Loucy (cell line): ENCODE measurements around the gene ETNK1.

Experiments
- H2AFZ ChIP-seq: fragments of 200-600 bp; sonication (generic); 2 replicates; pipeline ENCODE4 v1.6.0; 2016; ENCODE audit warnings: antibody characterized with exemption, mild to moderate bottlenecking, low read length, moderate library complexity
- H3F3A ChIP-seq: fragments of 200-600 bp; 2 replicates; pipeline ENCODE4 v1.6.0; 2016; ENCODE audit warnings: antibody characterized with exemption, low read depth, mild to moderate bottlenecking
- H3K27me3 ChIP-seq: fragments of 200-600 bp; sonication (generic); 2 replicates; pipeline ENCODE4 v1.6.1; 2014; ENCODE audit warnings: low read length, mild to moderate bottlenecking; ENCODE audit not compliant: insufficient read depth, poor library complexity, severe bottlenecking
- H3K36me3 ChIP-seq: fragments of 200-600 bp; sonication (generic); 2 replicates; pipeline ENCODE4 v1.6.1; 2016; ENCODE audit warnings: low read length; ENCODE audit not compliant: insufficient read depth
- H3K4me1 ChIP-seq: fragments of 200-600 bp; sonication (generic); 2 replicates; pipeline ENCODE4 v1.5.1; 2014; ENCODE audit warnings: low read length, mild to moderate bottlenecking; ENCODE audit not compliant: insufficient read depth, poor library complexity, severe bottlenecking
- H3K4me2 ChIP-seq: fragments of 200-600 bp; sonication (generic); 2 replicates; pipeline ENCODE4 v1.6.0; 2014; ENCODE audit warnings: antibody characterized with exemption, low read length, low read depth, mild to moderate bottlenecking; ENCODE audit not compliant: poor library complexity, severe bottlenecking
- H3K4me3 ChIP-seq: fragments of 200-600 bp; sonication (generic); 2 replicates; pipeline ENCODE4 v1.5.1; 2014; ENCODE audit warnings: low read length, mild to moderate bottlenecking, mixed read lengths; ENCODE audit not compliant: poor library complexity, severe bottlenecking
- H3K79me2 ChIP-seq: fragments of 200-600 bp; sonication (generic); 2 replicates; pipeline ENCODE4 v1.6.1; 2014; ENCODE audit warnings: low read length; ENCODE audit not compliant: insufficient read depth
- H3K9ac ChIP-seq: fragments of 200-600 bp; sonication (generic); 2 replicates; pipeline ENCODE4 v1.6.0; 2014; ENCODE audit warnings: mild to moderate bottlenecking, low read depth, low read length, moderate library complexity; ENCODE audit not compliant: poor library complexity, severe bottlenecking
- H3K9me2 ChIP-seq: fragments of 200-600 bp; sonication (generic); replicated peaks from 2 replicates; pipeline ENCODE4 v1.6.1; 2016; ENCODE audit warnings: low read depth, low read length, mixed read lengths
- H3K9me3 ChIP-seq: fragments of 200-600 bp; sonication (generic); 2 replicates; pipeline ENCODE4 v1.6.1; 2014; ENCODE audit warnings: mild to moderate bottlenecking, antibody characterized with exemption, low read length, low read depth; ENCODE audit not compliant: insufficient read depth
- H4K20me1 ChIP-seq: fragments of 200-600 bp; sonication (generic); 2 replicates; pipeline ENCODE4 v1.6.0; 2014; ENCODE audit warnings: antibody characterized with exemption, low read length, mild to moderate bottlenecking; ENCODE audit not compliant: insufficient read depth, poor library complexity, severe bottlenecking
- EZH2phosphoT487 ChIP-seq: fragments of 200-600 bp; IDR thresholded peaks from 2 replicates; pipeline ENCODE4 v1.6.1; 2018; ENCODE audit warnings: antibody characterized with exemption, mild to moderate bottlenecking, moderate library complexity, borderline replicate concordance
- TF ChIP-seq, protein P1 (sequence below): fragments of 200-600 bp; sonication (generic); conservative IDR thresholded peaks from 2 replicates; pipeline ENCODE4 v1.5.1; 2014; ENCODE audit warnings: mild to moderate bottlenecking, antibody characterized with exemption, low read length

The ETNK1 gene

DNA sequence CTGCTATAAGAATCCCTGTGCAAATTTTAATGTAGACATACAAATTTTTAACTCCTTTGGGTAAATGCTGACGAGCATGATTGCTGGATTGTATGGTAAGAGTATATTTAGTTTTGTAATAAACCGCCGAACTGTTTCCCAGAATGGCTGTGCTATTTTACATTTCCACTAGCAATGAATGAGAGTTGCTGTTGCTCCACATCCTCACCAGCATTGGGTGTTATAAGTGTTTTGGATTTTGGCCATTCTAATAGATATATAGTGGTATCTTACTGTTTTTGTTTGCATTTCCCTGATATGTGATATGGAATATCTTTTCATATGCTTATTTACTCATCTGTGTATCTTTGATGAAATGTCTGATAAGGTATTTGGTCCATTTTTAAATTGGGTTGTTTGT lies 23.7 kb downstream of the ETNK1 start:
- Histone ChIP-seq H3F3A (no peaks in the 10 kb centered on the region), H3K36me3 (peaks cover 19% of the 10 kb centered on the region; the same call in 1 of the 2 replicates), H3K4me1 (no peaks in the 10 kb centered on the region), H3K79me2 (peaks cover 51% of the 10 kb centered on the region), H2AFZ (no peak overlapping the region), H3K4me3 (no peak overlapping the region), H3K9me2 (no peaks in the 10 kb centered on the region), H3K9me3 (no peaks in the 10 kb centered on the region), H3K4me2 (no peak overlapping the region), H3K27me3 (no peaks in the 10 kb centered on the region), H3K9ac (no peak overlapping the region), H4K20me1 (peaks cover 11% of the 10 kb centered on the region)
- TF ChIP-seq, protein P1, sequence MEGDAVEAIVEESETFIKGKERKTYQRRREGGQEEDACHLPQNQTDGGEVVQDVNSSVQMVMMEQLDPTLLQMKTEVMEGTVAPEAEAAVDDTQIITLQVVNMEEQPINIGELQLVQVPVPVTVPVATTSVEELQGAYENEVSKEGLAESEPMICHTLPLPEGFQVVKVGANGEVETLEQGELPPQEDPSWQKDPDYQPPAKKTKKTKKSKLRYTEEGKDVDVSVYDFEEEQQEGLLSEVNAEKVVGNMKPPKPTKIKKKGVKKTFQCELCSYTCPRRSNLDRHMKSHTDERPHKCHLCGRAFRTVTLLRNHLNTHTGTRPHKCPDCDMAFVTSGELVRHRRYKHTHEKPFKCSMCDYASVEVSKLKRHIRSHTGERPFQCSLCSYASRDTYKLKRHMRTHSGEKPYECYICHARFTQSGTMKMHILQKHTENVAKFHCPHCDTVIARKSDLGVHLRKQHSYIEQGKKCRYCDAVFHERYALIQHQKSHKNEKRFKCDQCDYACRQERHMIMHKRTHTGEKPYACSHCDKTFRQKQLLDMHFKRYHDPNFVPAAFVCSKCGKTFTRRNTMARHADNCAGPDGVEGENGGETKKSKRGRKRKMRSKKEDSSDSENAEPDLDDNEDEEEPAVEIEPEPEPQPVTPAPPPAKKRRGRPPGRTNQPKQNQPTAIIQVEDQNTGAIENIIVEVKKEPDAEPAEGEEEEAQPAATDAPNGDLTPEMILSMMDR = no peak
- no peak for TF ChIP-seq EZH2phosphoT487

DNA sequence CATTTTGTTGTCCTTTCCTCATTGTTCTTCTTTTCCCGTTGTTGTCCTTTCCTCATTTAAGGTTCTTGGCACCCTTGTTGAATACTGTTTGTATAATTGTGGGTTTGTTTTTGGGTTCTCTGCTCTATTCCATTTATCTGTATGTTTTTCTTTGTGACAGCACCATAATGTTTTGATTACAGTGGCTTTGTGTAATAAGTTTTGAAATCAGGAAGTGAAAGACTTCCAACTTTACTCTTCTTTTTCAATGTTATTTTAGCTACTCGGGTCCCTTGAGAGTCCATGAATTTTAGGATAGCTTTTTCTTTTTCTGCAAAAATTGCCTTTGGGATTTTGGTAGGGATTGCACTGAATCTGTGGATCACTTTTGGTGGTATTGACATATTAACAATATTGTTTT lies 28.1 kb downstream of the ETNK1 start:
- Histone ChIP-seq H2AFZ (no peak overlapping the region), H3K36me3 (peaks cover 13% of the 10 kb centered on the region; the same call in 1 of the 2 replicates), H3K9me3 (no peaks in the 10 kb centered on the region), H3K9me2 (no peaks in the 10 kb centered on the region), H3K27me3 (no peaks in the 10 kb centered on the region), H3K9ac (no peak overlapping the region), H4K20me1 (peaks cover 10% of the 10 kb centered on the region), H3F3A (no peaks in the 10 kb centered on the region), H3K79me2 (peaks cover 45% of the 10 kb centered on the region), H3K4me2 (no peak overlapping the region), H3K4me1 (no peaks in the 10 kb centered on the region), H3K4me3 (no peak overlapping the region)
- TF ChIP-seq, protein P1 = no peak
- no peak for TF ChIP-seq EZH2phosphoT487

DNA sequence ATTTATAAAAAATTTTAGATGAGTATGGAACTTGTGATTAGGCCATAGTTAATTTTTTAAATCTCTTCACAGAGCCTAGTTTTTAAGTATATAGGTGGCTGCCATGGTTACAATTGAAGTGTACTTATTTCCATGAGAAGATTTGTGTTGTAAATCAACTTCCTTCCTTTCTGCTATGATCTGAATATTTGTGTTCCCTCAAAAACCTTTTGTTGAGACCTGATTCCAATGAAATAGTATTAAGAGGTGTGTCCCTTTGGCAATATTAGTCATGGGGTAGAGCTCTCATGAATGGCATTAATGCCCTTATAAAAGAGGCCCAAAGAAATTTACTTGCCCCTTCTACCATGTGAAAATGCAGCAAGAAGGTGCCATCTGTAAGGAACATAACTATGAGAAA lies 28.8 kb downstream of the ETNK1 start:
- no peak overlapping the region for H3K4me3 ChIP-seq
- no peaks in the 10 kb centered on the region for H3K9me3 ChIP-seq
- TF ChIP-seq, protein P1 = no peak
- no peaks in the 10 kb centered on the region for H3F3A ChIP-seq
- no peak overlapping the region for H2AFZ ChIP-seq
- peaks cover 10% of the 10 kb centered on the region for H4K20me1 ChIP-seq
- no peak overlapping the region for H3K9ac ChIP-seq
- peaks cover 41% of the 10 kb centered on the region for H3K79me2 ChIP-seq
- H3K27me3 ChIP-seq = no peaks in the 10 kb centered on the region
- peaks cover 17% of the 10 kb centered on the region; the same call in 1 of the 2 replicates for H3K36me3 ChIP-seq
- H3K9me2 ChIP-seq = no peaks in the 10 kb centered on the region
- no peaks in the 10 kb centered on the region for H3K4me1 ChIP-seq
- no peak overlapping the region for H3K4me2 ChIP-seq
